Fibroblast of villous mesenchyme (primary cell): ENCODE data around the gene KLHL42. TPM values are rescaled to one million over a fixed set of nuclear protein-coding genes. Genes with fewer than 3 reads are reported as not detected.

Experiments
- DNase-seq: peaks from one replicate; pipeline ENCODE4 v3.0.0-alpha.2; 2010; ENCODE audit warnings: low read depth
- H3K4me3 ChIP-seq: 2 replicates; pipeline ENCODE4 v1.5.1; 2011; ENCODE audit warnings: low read depth, mild to moderate bottlenecking, low read length
- total RNA-seq: library from RNA; depleted of rRNA; stranded (reverse); fragments of >200 nt; gene quantifications from 2 replicates; pipeline ENCODE4 v1.2.3, GENCODE V29; 2012
- TF ChIP-seq, protein P1 (sequence below): IDR thresholded peaks from 2 replicates; pipeline ENCODE4 v1.5.1; 2012; ENCODE audit warnings: low read depth, mild to moderate bottlenecking, low read length; ENCODE audit not compliant: insufficient read depth

Gene KLHL42
- total RNA-seq, 1 donor: 44.5 TPM

DNA sequence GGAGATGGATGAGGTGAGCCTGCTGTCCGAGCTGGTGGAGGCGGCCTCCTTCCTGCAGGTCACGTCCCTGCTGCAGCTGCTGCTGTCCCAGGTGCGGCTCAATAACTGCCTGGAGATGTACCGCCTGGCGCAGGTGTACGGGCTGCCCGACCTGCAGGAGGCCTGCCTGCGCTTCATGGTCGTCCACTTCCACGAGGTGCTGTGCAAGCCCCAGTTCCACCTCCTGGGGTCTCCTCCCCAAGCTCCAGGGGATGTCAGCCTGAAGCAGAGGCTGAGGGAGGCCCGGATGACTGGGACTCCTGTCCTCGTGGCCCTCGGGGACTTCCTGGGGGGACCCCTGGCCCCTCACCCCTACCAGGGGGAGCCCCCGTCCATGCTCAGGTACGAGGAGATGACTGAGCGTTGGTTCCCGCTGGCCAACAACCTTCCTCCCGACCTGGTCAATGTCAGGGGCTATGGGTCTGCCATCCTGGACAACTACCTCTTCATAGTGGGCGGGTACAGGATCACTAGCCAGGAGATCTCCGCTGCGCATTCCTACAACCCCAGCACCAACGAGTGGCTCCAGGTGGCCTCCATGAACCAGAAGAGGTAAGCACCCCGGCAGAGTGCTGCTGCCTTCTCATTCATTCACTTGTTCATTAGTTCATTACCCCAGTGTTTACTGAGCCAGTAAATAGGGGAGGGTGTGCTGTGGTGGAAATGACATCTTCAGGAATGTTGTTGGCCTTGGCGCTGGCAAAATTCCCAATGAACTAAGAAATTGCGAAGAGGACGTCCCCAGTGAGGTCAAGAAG, 777 bp downstream of the KLHL42 start:
- TF ChIP-seq, protein P1, sequence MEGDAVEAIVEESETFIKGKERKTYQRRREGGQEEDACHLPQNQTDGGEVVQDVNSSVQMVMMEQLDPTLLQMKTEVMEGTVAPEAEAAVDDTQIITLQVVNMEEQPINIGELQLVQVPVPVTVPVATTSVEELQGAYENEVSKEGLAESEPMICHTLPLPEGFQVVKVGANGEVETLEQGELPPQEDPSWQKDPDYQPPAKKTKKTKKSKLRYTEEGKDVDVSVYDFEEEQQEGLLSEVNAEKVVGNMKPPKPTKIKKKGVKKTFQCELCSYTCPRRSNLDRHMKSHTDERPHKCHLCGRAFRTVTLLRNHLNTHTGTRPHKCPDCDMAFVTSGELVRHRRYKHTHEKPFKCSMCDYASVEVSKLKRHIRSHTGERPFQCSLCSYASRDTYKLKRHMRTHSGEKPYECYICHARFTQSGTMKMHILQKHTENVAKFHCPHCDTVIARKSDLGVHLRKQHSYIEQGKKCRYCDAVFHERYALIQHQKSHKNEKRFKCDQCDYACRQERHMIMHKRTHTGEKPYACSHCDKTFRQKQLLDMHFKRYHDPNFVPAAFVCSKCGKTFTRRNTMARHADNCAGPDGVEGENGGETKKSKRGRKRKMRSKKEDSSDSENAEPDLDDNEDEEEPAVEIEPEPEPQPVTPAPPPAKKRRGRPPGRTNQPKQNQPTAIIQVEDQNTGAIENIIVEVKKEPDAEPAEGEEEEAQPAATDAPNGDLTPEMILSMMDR: no peak
- DNase-seq: peak; percentile 64
- H3K4me3 ChIP-seq: peak overlapping the region; percentile 76

DNA sequence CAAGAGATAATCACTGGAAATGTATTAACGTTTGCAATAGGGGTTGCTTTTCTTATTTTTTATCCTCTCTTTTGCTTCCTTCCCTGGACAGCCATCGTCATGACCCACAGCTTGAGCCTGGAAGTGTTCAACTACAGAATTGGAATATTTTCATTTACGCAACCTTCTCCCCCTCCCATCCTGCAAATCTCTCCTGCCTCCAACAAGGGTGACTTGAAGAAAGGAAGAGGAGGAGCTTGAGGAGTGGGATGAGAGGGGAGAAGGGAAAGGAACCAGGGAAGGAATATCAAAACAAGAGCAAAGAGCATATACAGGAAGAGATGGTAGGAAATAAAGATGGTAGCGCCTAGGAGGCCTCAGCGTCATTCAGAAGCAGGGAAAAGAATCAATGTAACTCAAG, 1.6 kb downstream of the KLHL42 start:
- TF ChIP-seq, protein P1: no peak
- peak; percentile 65 for DNase-seq
- H3K4me3 ChIP-seq: peak overlapping the region; percentile 76

DNA sequence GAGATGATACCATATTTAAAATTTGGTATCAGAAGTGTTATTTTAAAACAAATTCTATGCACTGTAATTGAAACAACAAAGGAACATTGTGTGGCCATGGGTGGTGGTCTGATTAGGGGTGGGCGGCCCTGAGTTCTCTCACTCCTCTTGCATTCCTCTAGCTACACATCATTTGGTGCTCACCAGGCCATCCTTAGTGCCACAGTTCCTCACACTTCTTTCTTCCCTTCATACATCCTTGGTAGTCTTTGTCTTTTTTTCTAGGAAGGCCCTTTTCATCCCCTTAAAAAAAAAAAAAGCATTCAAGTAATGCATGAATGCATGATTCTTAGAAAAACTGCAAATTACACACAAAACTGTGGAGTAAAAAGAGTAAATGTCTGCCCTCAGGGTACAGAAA, 2.4 kb downstream of the KLHL42 start:
- TF ChIP-seq, protein P1: no peak
- DNase-seq: no peak
- no peak overlapping the region for H3K4me3 ChIP-seq

DNA sequence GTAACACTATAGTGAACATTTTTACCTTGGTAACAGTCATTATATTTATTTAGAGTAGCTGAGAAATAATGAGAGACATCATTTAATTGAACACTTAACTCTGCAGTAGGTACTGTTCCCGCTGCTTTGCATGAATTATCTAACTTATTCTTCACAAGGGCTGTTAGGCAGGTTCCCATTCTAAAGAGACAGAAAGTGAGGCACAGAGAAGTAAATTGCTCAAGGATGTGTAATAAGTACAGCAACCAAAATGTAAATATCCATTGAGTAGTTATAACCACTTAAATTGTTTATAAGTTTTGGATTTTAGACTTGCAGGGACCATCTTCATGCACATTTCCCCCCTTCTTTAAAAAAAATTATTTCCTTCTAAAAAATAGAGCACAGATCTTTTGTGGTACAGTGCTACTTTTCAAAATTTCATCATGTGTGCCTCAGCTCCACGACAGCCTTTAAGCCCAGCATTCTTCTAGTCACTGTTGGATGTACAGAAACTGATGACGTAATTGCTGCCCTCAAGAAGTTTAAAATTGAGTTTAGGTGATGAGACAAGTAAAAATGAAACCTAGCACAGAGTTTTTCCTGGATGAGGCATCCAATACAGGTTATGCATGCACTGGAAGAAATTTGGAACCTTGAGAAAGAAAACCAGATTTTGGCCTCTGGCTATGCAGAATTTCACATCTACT, 6.0 kb downstream of the KLHL42 start:
- peak; percentile 73 for DNase-seq
- no peak overlapping the region for H3K4me3 ChIP-seq
- TF ChIP-seq, protein P1: no peak

DNA sequence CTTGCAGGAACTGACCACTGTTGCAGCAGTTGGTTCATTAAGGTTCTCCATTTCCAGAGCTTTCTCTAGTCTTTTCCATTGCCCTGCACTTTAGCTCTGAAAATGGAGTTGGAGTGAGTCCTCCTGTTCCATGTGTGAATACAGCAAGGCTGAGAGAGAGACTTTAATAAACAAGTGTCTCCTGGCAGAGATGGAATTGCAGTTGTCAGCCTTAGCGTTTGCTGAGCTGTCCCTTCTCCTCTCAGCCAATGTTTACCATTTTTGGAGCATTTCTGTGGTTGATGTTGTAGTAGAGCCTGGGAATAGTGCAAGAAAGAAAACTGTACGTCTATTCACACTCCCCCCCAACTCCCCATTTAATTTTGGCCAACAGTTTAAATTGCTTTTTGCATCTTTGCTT, 7.5 kb downstream of the KLHL42 start:
- TF ChIP-seq, protein P1: no peak
- peak; percentile 79 for DNase-seq
- no peak overlapping the region for H3K4me3 ChIP-seq

DNA sequence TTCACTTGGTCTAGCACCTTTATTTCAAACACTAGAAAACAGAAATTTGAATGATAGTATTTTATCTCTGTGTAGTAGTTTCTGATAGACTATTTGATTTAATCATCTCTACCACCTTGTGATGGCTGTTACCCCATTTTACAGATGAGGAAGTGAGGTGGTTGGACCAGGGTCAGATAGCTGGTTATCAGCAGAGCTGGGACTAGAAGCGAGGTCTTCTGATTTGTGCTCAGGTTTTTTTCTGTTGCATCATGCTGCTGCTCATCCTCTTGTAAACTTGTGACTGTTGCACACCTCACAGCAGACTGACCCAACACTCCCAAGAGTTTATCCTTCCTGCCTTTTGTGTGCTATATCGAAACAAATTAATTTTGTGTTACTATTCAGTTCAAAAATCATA, 10.1 kb downstream of the KLHL42 start:
- DNase-seq: peak; percentile 29
- TF ChIP-seq, protein P1: no peak
- no peak overlapping the region for H3K4me3 ChIP-seq
